ENCODE measurements around the gene MAD1L1.

MAD1L1 gene

GRCh38 chr7:2112261-2113198, 120.2 kb downstream of the MAD1L1 start:
- FAIRE-seq = no peak

GRCh38 chr7:2111568-2111967, 121.2 kb downstream of the MAD1L1 start:
- FAIRE-seq = no peak

GRCh38 chr7:2110610-2111396, 121.9 kb downstream of the MAD1L1 start:
- FAIRE-seq = no peak

- no peak for FAIRE-seq
Observed at GRCh38 chr7:2109936-2110609, 122.7 kb downstream of the MAD1L1 start.

GRCh38 chr7:2109251-2109872, 123.4 kb downstream of the MAD1L1 start:
- no peak for FAIRE-seq

- FAIRE-seq = no peak
Observed at GRCh38 chr7:2108501-2109250, 124.1 kb downstream of the MAD1L1 start.

GRCh38 chr7:2108071-2108455, 124.7 kb downstream of the MAD1L1 start:
- FAIRE-seq = no peak

- FAIRE-seq = no peak
Observed at GRCh38 chr7:2107386-2108070, 125.2 kb downstream of the MAD1L1 start.

GRCh38 chr7:2106924-2107323, 125.8 kb downstream of the MAD1L1 start:
- FAIRE-seq = no peak

- no peak for FAIRE-seq
Observed at GRCh38 chr7:2106440-2106839, 126.3 kb downstream of the MAD1L1 start.

GRCh38 chr7:2105917-2106316, 126.8 kb downstream of the MAD1L1 start:
- FAIRE-seq = no peak

GRCh38 chr7:2105280-2105679, 127.5 kb downstream of the MAD1L1 start:
- FAIRE-seq = no peak

GRCh38 chr7:2104716-2105115, 128.0 kb downstream of the MAD1L1 start:
- no peak for FAIRE-seq

- no peak for FAIRE-seq
Observed at GRCh38 chr7:2104107-2104710, 128.5 kb downstream of the MAD1L1 start.

GRCh38 chr7:2103071-2103898, 129.5 kb downstream of the MAD1L1 start:
- FAIRE-seq = no peak

- FAIRE-seq = no peak
Observed at GRCh38 chr7:2102375-2102723, 130.4 kb downstream of the MAD1L1 start.

GRCh38 chr7:2101630-2102374, 130.9 kb downstream of the MAD1L1 start:
- no peak for FAIRE-seq

- no peak for FAIRE-seq
Observed at GRCh38 chr7:2100278-2101208, 132.2 kb downstream of the MAD1L1 start.
